Activated CD8-positive, alpha-beta T cell treated with anti-CD3 and anti-CD28 coated beads, Interleukin-2, amount 10 ng/mL, durations not matched to agents 7 days and 5 days (primary cell): ENCODE data around the gene JADE1. TPM values are rescaled to one million over a fixed set of nuclear protein-coding genes. Genes with fewer than 3 reads are reported as not detected.

Experiments used
- ATAC-seq: fragments of 150-1000 bp; cut with Tn5 transposase; one replicate; pipeline ENCODE4 v1.10.0; 2021; ENCODE audit warnings: moderate library complexity
- CTCF ChIA-PET: fragments of 350-600 bp; sonication (Branson Sonifier 250); formaldehyde crosslinking; loops from one replicate; lab custom pipeline; 2021; ENCODE audit warnings: antibody characterized with exemption; lab: Charles Lee
- POLR2A ChIA-PET: fragments of 350-600 bp; sonication (Branson Sonifier 250); formaldehyde crosslinking; loops from one replicate; lab custom pipeline; 2021; ENCODE audit warnings: antibody characterized with exemption; lab: Charles Lee
- DNase-seq: peaks from one replicate; pipeline ENCODE4 v3.0.0-alpha.2; 2020
- H3K27ac Mint-ChIP-seq: one replicate; pipeline ENCODE4 v1.8.0; 2021; ENCODE audit warnings: mild to moderate bottlenecking, mixed read lengths
- H3K27me3 Mint-ChIP-seq: one replicate; pipeline ENCODE4 v1.8.0; 2021; ENCODE audit warnings: low read depth, mixed read lengths
- H3K36me3 Mint-ChIP-seq: one replicate; pipeline ENCODE4 v1.8.0; 2021; ENCODE audit warnings: low read depth, mixed read lengths
- H3K4me1 Mint-ChIP-seq: one replicate; pipeline ENCODE4 v1.8.0; 2021; ENCODE audit warnings: low read depth, mixed read lengths
- H3K4me3 Mint-ChIP-seq: one replicate; pipeline ENCODE4 v1.8.0; 2021; ENCODE audit warnings: mild to moderate bottlenecking, mixed read lengths
- H3K9me3 Mint-ChIP-seq: one replicate; pipeline ENCODE4 v1.8.0; 2022; ENCODE audit warnings: mixed read lengths; ENCODE audit not compliant: insufficient read depth
- total RNA-seq, 2 experiments: library from RNA; stranded (reverse); gene quantifications; one replicate each; pipeline ENCODE4 v1.2.3, GENCODE V29; 2021

The JADE1 gene
- total RNA-seq, 2 experiments from 2014 or later = 33.5 to 36.0 TPM

GRCh38 chr4:128830906-128831503 is 21.5 kb downstream of the JADE1 start:
- Mint-ChIP-seq H3K27ac (no peak overlapping the region), H3K9me3 (no peaks in the 10 kb centered on the region), H3K27me3 (no peaks in the 10 kb centered on the region), H3K4me3 (no peak overlapping the region), H3K36me3 (peaks cover 39% of the 10 kb centered on the region), H3K4me1 (peaks cover 18% of the 10 kb centered on the region)
- no peak for DNase-seq
- no peak for ATAC-seq
- CTCF ChIA-PET = interaction anchor here (0.8 kb wide), 1 partner anchor 19 kb away, joined by 3 read pairs; no protein-coding TSS in a partner anchor
- POLR2A ChIA-PET = interaction anchor here (0.9 kb wide), 1 partner anchor 18 kb away, joined by 3 read pairs; no protein-coding TSS in a partner anchor

GRCh38 chr4:128831531-128832242 is 22.2 kb downstream of the JADE1 start:
- H3K36me3 Mint-ChIP-seq = peaks cover 40% of the 10 kb centered on the region
- H3K9me3 Mint-ChIP-seq = no peaks in the 10 kb centered on the region
- ChIA-PET CTCF (interaction anchor here (0.7 to 1.1 kb wide), 3 partner anchors 9 to 19 kb away, joined by 3 read pairs; no protein-coding TSS in a partner anchor), POLR2A (interaction anchor here (0.8 kb wide), 2 partner anchors 19 to 20 kb away, joined by 3 to 4 read pairs; no protein-coding TSS in a partner anchor)
- H3K4me3 Mint-ChIP-seq = no peak overlapping the region
- no peaks in the 10 kb centered on the region for H3K27me3 Mint-ChIP-seq
- peaks cover 17% of the 10 kb centered on the region for H3K4me1 Mint-ChIP-seq
- H3K27ac Mint-ChIP-seq = no peak overlapping the region
- DNase-seq (no peak), ATAC-seq (no peak)

DNA sequence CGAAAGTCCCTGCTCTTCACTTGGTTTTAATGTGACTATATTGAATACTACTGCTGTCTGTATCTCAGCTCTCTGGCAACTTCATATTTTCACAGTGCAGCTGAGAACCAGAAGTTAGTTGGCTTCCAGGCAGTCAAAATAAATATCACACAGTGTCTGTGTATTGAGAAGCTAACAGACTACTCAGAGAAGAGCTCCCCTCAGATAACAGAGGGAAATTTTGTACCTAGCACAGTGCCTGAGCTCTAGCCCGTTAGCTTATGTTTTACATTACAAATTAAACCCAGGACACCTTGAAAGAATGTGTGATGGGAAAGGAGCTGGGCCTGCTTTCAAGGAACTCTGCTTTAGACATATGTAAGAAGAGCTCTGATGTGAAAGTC is 22.7 kb downstream of the JADE1 start:
- ChIA-PET CTCF (interaction anchor here (0.7 to 1.1 kb wide), 2 partner anchors 9 to 11 kb away, joined by 3 read pairs; no protein-coding TSS in a partner anchor), POLR2A (interaction anchor here (0.8 kb wide), 2 partner anchors 19 to 21 kb away, joined by 3 to 4 read pairs; no protein-coding TSS in a partner anchor)
- Mint-ChIP-seq H3K27ac (peak overlapping the region; percentile 4), H3K9me3 (no peaks in the 10 kb centered on the region), H3K27me3 (no peaks in the 10 kb centered on the region), H3K4me1 (peaks cover 11% of the 10 kb centered on the region), H3K4me3 (no peak overlapping the region), H3K36me3 (peaks cover 38% of the 10 kb centered on the region)
- ATAC-seq (no peak), DNase-seq (no peak)

DNA sequence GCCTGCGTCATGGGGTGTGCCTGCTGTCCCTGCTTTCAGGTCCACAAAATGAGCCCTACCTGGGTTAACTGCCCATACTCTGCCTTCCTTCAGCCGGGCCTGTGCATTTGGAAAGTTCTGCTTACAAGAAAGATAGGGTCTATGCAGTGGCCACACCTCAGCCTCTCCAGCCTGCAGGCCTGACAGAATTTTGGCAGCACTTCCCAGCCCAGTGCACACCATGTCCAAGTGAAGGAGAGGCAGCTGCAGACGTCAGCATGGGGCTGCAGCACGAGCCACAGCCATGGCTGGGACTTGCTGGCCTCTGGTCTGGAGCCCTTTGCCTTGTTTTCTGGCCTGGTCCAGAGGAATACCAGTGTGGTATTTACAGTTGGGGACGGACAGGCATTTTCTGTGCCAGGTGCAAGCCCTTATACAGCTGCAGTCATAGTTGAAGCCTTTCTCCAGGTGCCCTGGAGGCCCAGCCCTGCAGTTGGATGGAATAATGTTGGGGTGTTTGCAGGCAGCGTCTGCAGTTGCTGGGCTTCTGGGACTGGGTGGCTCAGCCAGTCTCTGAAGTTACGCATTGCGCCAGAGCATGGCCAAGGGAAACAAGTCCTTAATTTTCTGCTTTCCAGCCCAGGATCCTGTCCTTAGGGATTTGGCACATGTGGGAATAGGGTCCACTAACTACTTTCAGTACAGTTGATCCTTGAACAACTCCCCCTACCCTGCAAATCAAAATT is 26.2 kb downstream of the JADE1 start:
- no peak for ATAC-seq
- ChIA-PET POLR2A (interaction anchor here (0.6 kb wide), 1 partner anchor 10 kb away, joined by 5 read pairs; no protein-coding TSS in a partner anchor), CTCF (no interaction called here)
- peaks cover 13% of the 10 kb centered on the region for H3K4me1 Mint-ChIP-seq
- no peak for DNase-seq
- no peak overlapping the region for H3K4me3 Mint-ChIP-seq
- no peak overlapping the region for H3K27ac Mint-ChIP-seq
- H3K36me3 Mint-ChIP-seq = peaks cover 28% of the 10 kb centered on the region
- no peaks in the 10 kb centered on the region for H3K9me3 Mint-ChIP-seq
- H3K27me3 Mint-ChIP-seq = no peaks in the 10 kb centered on the region

DNA sequence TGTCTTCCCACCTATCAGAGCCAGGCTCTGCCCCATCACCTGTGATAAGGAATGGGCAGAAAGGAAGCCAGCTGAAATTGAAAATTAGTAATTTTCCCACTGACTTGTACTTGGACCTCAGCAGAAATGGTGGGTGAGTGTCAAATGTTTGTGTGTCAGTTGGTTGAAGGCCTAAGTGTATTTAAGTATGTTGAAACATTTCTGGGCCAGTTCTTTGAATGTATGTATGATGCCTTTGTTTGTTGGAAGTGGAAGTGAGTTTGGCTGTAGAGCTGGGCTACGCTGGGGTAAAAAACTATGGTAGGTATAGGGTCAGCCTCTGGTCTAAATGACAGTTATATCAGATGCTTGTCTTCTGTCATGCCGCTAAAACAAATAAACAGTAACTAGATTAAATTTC is 27.7 kb downstream of the JADE1 start:
- H3K27me3 Mint-ChIP-seq = no peaks in the 10 kb centered on the region
- ATAC-seq (no peak), DNase-seq (no peak)
- peak overlapping the region; percentile 4 for H3K27ac Mint-ChIP-seq
- no peaks in the 10 kb centered on the region for H3K9me3 Mint-ChIP-seq
- peaks cover 16% of the 10 kb centered on the region for H3K4me1 Mint-ChIP-seq
- ChIA-PET POLR2A (no interaction called here), CTCF (interaction anchor here (1.5 kb wide), 2 partner anchors 18 to 26 kb away, joined by 3 to 5 read pairs; no protein-coding TSS in a partner anchor)
- no peak overlapping the region for H3K4me3 Mint-ChIP-seq
- H3K36me3 Mint-ChIP-seq = peaks cover 28% of the 10 kb centered on the region

DNA sequence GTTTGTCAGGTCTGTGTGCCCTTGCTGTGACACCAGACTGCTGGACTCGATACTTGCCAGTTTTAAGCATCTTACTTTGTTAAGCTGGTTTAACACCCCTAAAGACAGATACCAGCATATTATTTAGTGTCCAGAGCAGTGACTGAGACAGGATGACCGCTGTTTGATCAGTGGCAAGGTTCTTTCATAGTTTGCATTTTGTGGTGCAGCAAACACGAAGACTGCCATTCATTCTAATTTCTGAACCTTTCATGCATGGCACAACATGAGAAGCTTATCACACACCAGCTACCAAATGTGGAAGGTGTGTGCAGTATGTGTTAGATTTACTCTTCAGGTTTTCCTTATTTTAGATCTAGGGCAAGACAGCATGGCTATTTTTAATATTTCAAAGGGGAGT is 28.2 kb downstream of the JADE1 start:
- ChIA-PET POLR2A (no interaction called here), CTCF (interaction anchor here (1.5 kb wide), 2 partner anchors 19 to 26 kb away, joined by 3 to 5 read pairs; no protein-coding TSS in a partner anchor)
- no peaks in the 10 kb centered on the region for H3K27me3 Mint-ChIP-seq
- no peak overlapping the region for H3K4me3 Mint-ChIP-seq
- ATAC-seq (no peak), DNase-seq (no peak)
- H3K27ac Mint-ChIP-seq = no peak overlapping the region
- H3K36me3 Mint-ChIP-seq = peaks cover 27% of the 10 kb centered on the region
- peaks cover 16% of the 10 kb centered on the region for H3K4me1 Mint-ChIP-seq
- no peaks in the 10 kb centered on the region for H3K9me3 Mint-ChIP-seq

GRCh38 chr4:128840711-128841318 is 31.3 kb downstream of the JADE1 start:
- Mint-ChIP-seq H3K27me3 (no peaks in the 10 kb centered on the region), H3K27ac (peak overlapping the region; percentile 35), H3K36me3 (peaks cover 39% of the 10 kb centered on the region), H3K4me1 (peaks cover 16% of the 10 kb centered on the region), H3K4me3 (no peak overlapping the region), H3K9me3 (no peaks in the 10 kb centered on the region)
- ATAC-seq (no peak), DNase-seq (no peak)
- ChIA-PET POLR2A (interaction anchor here (0.8 kb wide), 1 partner anchor 29 kb away, joined by 4 read pairs; no protein-coding TSS in a partner anchor), CTCF (interaction anchor here (0.8 to 1.3 kb wide), 5 partner anchors 8 to 28 kb away, joined by 3 to 6 read pairs (median 3); no protein-coding TSS in a partner anchor)

DNA sequence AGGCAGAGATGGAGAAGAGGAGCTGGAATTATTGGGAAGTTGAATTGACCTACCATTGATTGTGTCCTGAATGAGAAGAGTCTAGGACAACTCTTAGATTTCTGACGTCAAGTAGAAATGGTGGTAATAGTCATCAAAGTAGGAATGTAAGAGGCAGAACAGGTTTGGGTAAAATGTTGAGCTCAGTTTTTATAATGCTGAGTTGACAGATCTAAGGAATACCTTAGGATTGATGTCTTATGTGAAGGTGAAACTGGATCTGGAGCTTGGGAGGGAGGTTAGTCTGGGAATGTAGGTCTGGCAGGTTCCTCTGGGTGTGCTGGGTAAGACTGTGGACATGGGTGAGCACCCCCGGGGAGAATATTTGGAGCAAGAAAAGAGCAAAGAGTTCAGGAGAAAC is 31.9 kb downstream of the JADE1 start:
- H3K27ac Mint-ChIP-seq = peak overlapping the region; percentile 35
- DNase-seq (no peak), ATAC-seq (no peak)
- H3K4me3 Mint-ChIP-seq = no peak overlapping the region
- H3K36me3 Mint-ChIP-seq = peaks cover 44% of the 10 kb centered on the region
- ChIA-PET POLR2A (interaction anchor here (0.8 kb wide), 1 partner anchor 29 kb away, joined by 4 read pairs; no protein-coding TSS in a partner anchor), CTCF (interaction anchor here (0.8 to 1.3 kb wide), 5 partner anchors 9 to 29 kb away, joined by 3 to 6 read pairs (median 3); no protein-coding TSS in a partner anchor)
- peaks cover 16% of the 10 kb centered on the region for H3K4me1 Mint-ChIP-seq
- no peaks in the 10 kb centered on the region for H3K27me3 Mint-ChIP-seq
- H3K9me3 Mint-ChIP-seq = no peaks in the 10 kb centered on the region

DNA sequence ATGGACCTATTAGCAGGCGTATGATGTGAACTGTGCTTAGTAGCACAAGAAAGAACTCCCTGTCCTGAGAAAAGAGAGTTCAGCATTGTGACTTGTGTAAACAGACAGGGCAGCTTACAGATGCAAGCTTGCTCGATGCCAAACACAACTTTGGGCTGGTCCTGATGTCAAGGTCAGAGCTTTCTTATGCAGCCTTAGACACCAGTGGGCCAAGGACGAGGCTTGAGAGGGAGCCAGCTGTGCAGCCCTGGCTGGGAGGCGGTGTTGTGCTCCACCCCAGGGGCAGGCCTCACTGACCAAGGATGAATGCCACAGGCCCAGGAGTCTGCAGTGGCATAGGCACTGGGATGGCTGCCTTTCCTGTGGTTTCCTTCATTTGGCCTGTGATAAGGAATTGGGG is 35.4 kb downstream of the JADE1 start:
- POLR2A ChIA-PET = interaction anchor here (0.6 kb wide), 1 partner anchor 10 kb away, joined by 5 read pairs; no protein-coding TSS in a partner anchor
- Mint-ChIP-seq H3K27ac (no peak overlapping the region), H3K36me3 (peaks cover 62% of the 10 kb centered on the region), H3K4me3 (no peak overlapping the region), H3K9me3 (no peaks in the 10 kb centered on the region), H3K4me1 (peaks cover 20% of the 10 kb centered on the region), H3K27me3 (no peaks in the 10 kb centered on the region)
- ATAC-seq (no peak), DNase-seq (no peak)
- CTCF ChIA-PET = no interaction called here

DNA sequence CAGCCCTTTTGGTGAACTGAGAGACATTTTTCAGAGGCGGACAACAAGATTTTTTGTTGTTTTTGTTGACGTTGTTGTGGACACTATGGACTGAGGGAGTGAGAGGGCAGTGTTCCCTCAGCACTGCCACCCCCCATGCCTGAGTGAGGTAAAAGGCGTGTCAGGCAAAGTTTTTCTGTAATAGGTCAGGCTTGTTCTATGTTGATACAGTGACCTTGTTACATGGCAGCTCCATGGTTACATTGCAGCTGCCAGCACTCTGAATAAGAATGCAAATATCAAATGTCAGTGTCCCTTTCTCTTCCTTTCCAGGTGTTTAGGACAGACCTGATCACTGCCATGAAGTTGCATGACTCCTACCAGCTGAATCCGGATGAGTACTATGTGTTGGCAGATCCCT is 36.6 kb downstream of the JADE1 start:
- Mint-ChIP-seq H3K4me1 (peaks cover 11% of the 10 kb centered on the region), H3K36me3 (peaks cover 66% of the 10 kb centered on the region), H3K9me3 (no peaks in the 10 kb centered on the region), H3K4me3 (no peak overlapping the region), H3K27me3 (no peaks in the 10 kb centered on the region), H3K27ac (no peak overlapping the region)
- ChIA-PET CTCF (no interaction called here), POLR2A (no interaction called here)
- DNase-seq (no peak), ATAC-seq (no peak)
